GM18951 (cell line): Measurements from ENCODE around the gene SCUBE1.

Source experiments
- POLR2A ChIP-seq: IDR thresholded peaks from 4 replicates; pipeline ENCODE4 v1.6.1; 2011; ENCODE audit warnings: mild to moderate bottlenecking; ENCODE audit not compliant: insufficient read length, insufficient read depth; ENCODE audit errors: extremely low read depth
- in situ Hi-C: fragments of 300-500 bp; cut with MboI; formaldehyde crosslinking; loops from one replicate; pipeline ENCODE4 v1.12.0; 2022; ENCODE audit warnings: low sequenced_read_pairs, mixed read lengths, inconsistent platforms; ENCODE audit not compliant: unreplicated experiment

SCUBE1 gene

GRCh38 chr22:43188829-43189545, 154.2 kb downstream of the SCUBE1 start:
- in situ Hi-C loops = no loop called here
- TF ChIP-seq POLR2A = no peak

GRCh38 chr22:43187171-43188099, 155.7 kb downstream of the SCUBE1 start:
- in situ Hi-C loops = no loop called here
- peak; percentile 97 for TF ChIP-seq POLR2A

GRCh38 chr22:43186272-43187170, 156.7 kb downstream of the SCUBE1 start, which contains the start of gene TTLL12:
Gene TTLL12, minus strand, starts transcription at chr22:43187134. Its CDS starts 65 bp downstream, at chr22:43187069.
- in situ Hi-C loops = no loop called here

GRCh38 chr22:43185860-43186261, 157.3 kb downstream of the SCUBE1 start:
- in situ Hi-C loops = no loop called here

More at GRCh38 chr22:43186272-43187170, 156.7 kb downstream of the SCUBE1 start, which contains the start of gene TTLL12:
- TF ChIP-seq POLR2A = peak; percentile 87

GRCh38 chr22:43183496-43184277, 159.5 kb downstream of the SCUBE1 start:
- in situ Hi-C loops = no loop called here
- no peak for TF ChIP-seq POLR2A

More at GRCh38 chr22:43185860-43186261, 157.3 kb downstream of the SCUBE1 start:
- TF ChIP-seq POLR2A = no peak

GRCh38 chr22:43182726-43183125, 160.4 kb downstream of the SCUBE1 start:
- in situ Hi-C loops = no loop called here

GRCh38 chr22:43182118-43182517, 161.1 kb downstream of the SCUBE1 start:
- TF ChIP-seq POLR2A = no peak
- in situ Hi-C loops = no loop called here

More at GRCh38 chr22:43182726-43183125, 160.4 kb downstream of the SCUBE1 start:
- no peak for TF ChIP-seq POLR2A

GRCh38 chr22:43181321-43182076, 161.7 kb downstream of the SCUBE1 start:
- in situ Hi-C loops = no loop called here
- no peak for TF ChIP-seq POLR2A

GRCh38 chr22:43180670-43181069, 162.5 kb downstream of the SCUBE1 start:
- TF ChIP-seq POLR2A = no peak
- in situ Hi-C loops = no loop called here

- no peak for TF ChIP-seq POLR2A
- in situ Hi-C loops = no loop called here
Measured at GRCh38 chr22:43179911-43180195, 163.3 kb downstream of the SCUBE1 start.

GRCh38 chr22:43179146-43179910, 163.8 kb downstream of the SCUBE1 start:
- in situ Hi-C loops = no loop called here
- TF ChIP-seq POLR2A = no peak
